Esophagus muscularis mucosa (tissue), 4 donors: ENCODE data around the gene CCDC74A. TPM values are rescaled to one million over a fixed set of nuclear protein-coding genes. Genes with fewer than 3 reads are reported as not detected.

Source experiments
- DNase-seq: peaks from one replicate; pipeline ENCODE4 v3.0.0-alpha.2; 2017; ENCODE audit errors: extremely low spot score
- H3K27ac ChIP-seq, 4 donors: fragments of 200-600 bp; sonication (generic); replicated peaks in 1 of 4; 1 replicate in 3 of 4; 2 replicates in 1 of 4; pipeline ENCODE4 v1.5.1; 2016 to 2019; ENCODE audit warnings: mild to moderate bottlenecking in 1 of 4
- H3K27me3 ChIP-seq, 4 donors: fragments of 200-600 bp; sonication (generic); one replicate each; pipeline versions ENCODE4 v1.5.1 to v1.6.0; 2016 to 2019
- H3K36me3 ChIP-seq, 4 donors: fragments of 200-600 bp; sonication (generic); one replicate each; pipeline ENCODE4 v1.5.1; 2016 to 2019
- H3K4me1 ChIP-seq, 4 donors: fragments of 200-600 bp; sonication (generic); one replicate each; pipeline ENCODE4 v1.5.1; 2016 to 2019
- H3K4me3 ChIP-seq, 4 donors: fragments of 200-600 bp; sonication (generic); 1 replicate in 2 of 4; 2 replicates in 2 of 4; pipeline ENCODE4 v1.5.1; 2016 to 2019; ENCODE audit warnings: mild to moderate bottlenecking in 4 of 4, moderate library complexity in 1 of 4
- H3K9me3 ChIP-seq, 4 donors: fragments of 200-600 bp; sonication (generic); 1 replicate in 3 of 4; 2 replicates in 1 of 4; pipeline ENCODE4 v1.5.1; 2016 to 2019
- EP300 ChIP-seq: sonication (generic); formaldehyde crosslinking; IDR thresholded peaks from one replicate; pipeline ENCODE4 v1.6.1; 2017; ENCODE audit warnings: antibody characterized with exemption
- POLR2A ChIP-seq: fragments of 450-650 bp; IDR thresholded peaks from one replicate; pipeline ENCODE4 v1.6.1; 2017; ENCODE audit warnings: antibody characterized with exemption, moderate library complexity, mild to moderate bottlenecking, low read depth
- POLR2AphosphoS5 ChIP-seq, 2 donors: sonication (generic); formaldehyde crosslinking; IDR thresholded peaks; one replicate each; pipeline ENCODE4 v1.6.1; 2017; ENCODE audit warnings: antibody characterized with exemption in 2 of 2
- WGBS: methylation state at CpG from one replicate; pipeline ENCODE4 v1.1.5; 2018; 5-methylcytosine and 5-hydroxymethylcytosine counted together
- intact Hi-C: fragments of 100-400 bp; cut with DNase I; formaldehyde crosslinking; loops from one replicate; pipeline ENCODE4 v1.15.1; 2023
- total RNA-seq, 4 donors: library from RNA; depleted of rRNA; stranded (reverse); fragments of >200 nt; gene quantifications; one replicate each; pipeline versions ENCODE4 v1.1.0 to v1.2.1, GENCODE V29; 2016
- TF ChIP-seq, protein P1 (sequence below), 3 experiments: fragments of 200-600 bp in 2 of 3; fragments of 450-650 bp in 1 of 3; sonication (generic) in 2 of 3; IDR thresholded peaks; one replicate each; pipeline ENCODE4 v1.5.1; 2017 to 2019; ENCODE audit warnings: antibody characterized with exemption in 3 of 3, mild to moderate bottlenecking in 2 of 3, moderate library complexity in 1 of 3

CCDC74A gene
- total RNA-seq, 4 donors from 2014 or later = 4.2 to 8.5 (median 7.2) TPM

DNA sequence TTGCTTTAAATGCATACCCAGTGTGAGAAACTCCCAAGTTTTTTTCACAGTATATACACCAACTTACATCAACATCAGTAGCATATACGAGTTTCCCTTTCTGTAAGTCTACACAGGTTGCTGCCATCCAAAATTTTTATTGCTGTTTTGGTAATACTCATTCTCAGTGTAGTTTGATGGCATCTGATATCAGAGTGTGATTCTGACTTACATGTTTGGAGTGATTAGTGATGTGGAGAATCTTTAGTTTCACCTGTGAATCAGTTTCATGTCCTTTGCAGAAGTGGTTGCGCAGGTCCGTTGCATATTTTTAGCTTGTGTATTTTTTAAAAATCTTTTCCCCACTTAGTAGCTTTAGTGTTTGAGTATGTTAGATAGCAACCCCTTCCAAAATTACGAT lies 50.1 kb downstream of the CCDC74A start:
- no peak for DNase-seq
- TF ChIP-seq POLR2AphosphoS5 (IDR thresholded peaks at IDR 0.05) = no peak
- no peak for TF ChIP-seq POLR2A
- H3K4me1 ChIP-seq = no peaks in the 10 kb centered on the region
- no peaks in the 10 kb centered on the region for H3K9me3 ChIP-seq
- no peak overlapping the region for H3K27ac ChIP-seq
- intact Hi-C loops = no loop called here
- WGBS = 88% methylated on average over 4 of the region's 4 CpGs
- no peaks in the 10 kb centered on the region for H3K27me3 ChIP-seq
- H3K36me3 ChIP-seq = no peaks in the 10 kb centered on the region
- H3K4me3 ChIP-seq = no peak overlapping the region

DNA sequence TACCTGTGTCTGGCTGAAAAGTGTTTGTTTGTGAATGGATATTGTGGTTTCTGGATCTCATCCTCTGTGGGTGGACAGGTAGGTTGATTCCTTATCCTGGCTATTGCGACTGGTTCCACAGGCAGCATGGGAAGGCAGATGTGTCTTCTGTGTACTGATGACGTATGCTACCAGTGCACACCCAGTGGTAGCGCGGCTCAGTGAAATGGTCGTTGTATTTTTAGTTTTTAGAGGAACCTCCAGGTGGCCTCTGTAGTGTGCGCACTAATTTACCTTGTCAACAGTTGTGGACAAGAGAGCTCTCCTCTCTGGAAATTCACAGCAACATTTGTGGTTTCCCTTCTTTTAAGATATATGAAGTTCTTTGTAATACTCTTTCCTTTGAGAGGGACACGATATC lies 52.5 kb downstream of the CCDC74A start:
- Histone ChIP-seq H3K9me3 (no peaks in the 10 kb centered on the region), H3K27me3 (no peaks in the 10 kb centered on the region), H3K36me3 (no peaks in the 10 kb centered on the region), H3K27ac (no peak overlapping the region), H3K4me1 (no peaks in the 10 kb centered on the region), H3K4me3 (no peak overlapping the region)
- no peak for DNase-seq
- WGBS = 93% methylated on average over 7 of the region's 7 CpGs
- intact Hi-C loops = no loop called here
- TF ChIP-seq POLR2AphosphoS5 (IDR thresholded peaks at IDR 0.05) = no peak
- TF ChIP-seq POLR2A = no peak
- TF ChIP-seq, protein P1, sequence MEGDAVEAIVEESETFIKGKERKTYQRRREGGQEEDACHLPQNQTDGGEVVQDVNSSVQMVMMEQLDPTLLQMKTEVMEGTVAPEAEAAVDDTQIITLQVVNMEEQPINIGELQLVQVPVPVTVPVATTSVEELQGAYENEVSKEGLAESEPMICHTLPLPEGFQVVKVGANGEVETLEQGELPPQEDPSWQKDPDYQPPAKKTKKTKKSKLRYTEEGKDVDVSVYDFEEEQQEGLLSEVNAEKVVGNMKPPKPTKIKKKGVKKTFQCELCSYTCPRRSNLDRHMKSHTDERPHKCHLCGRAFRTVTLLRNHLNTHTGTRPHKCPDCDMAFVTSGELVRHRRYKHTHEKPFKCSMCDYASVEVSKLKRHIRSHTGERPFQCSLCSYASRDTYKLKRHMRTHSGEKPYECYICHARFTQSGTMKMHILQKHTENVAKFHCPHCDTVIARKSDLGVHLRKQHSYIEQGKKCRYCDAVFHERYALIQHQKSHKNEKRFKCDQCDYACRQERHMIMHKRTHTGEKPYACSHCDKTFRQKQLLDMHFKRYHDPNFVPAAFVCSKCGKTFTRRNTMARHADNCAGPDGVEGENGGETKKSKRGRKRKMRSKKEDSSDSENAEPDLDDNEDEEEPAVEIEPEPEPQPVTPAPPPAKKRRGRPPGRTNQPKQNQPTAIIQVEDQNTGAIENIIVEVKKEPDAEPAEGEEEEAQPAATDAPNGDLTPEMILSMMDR (IDR thresholded peaks at IDR 0.05) = no peak
- no peak for TF ChIP-seq EP300

Other genes with a start within 250 kb of the CCDC74A start
- under 1 TPM in 2 of 4 donors, not detected in 2; 0.11 to 0.13 TPM for gene RAB6D, start 163.7 kb upstream of the CCDC74A start, total RNA-seq
- not detected for gene TUBA3D, start 51.8 kb upstream of the CCDC74A start, total RNA-seq
- gene MZT2A, start 35.5 kb upstream of the CCDC74A start, total RNA-seq = 100 to 1,000 TPM in 1 of 4 donors, 10 to 100 TPM in 3; 74.8 to 107 (median 88.9) TPM